HepG2 (cell line): ENCODE results near the gene HOXC10. TPM values are rescaled to one million over a fixed set of nuclear protein-coding genes. Genes with fewer than 3 reads are reported as not detected.

Source experiments
- ATAC-seq: fragments of 200-7000 bp; cut with Tn5 transposase; 3 replicates; pipeline ENCODE4 v1.9.1; 2020; ENCODE audit warnings: mild to moderate bottlenecking, moderate library complexity
- BruUV-seq: library from RNA; stranded (reverse); fragments of 400-500 nt; replicated peaks from 2 replicates; lab custom pipeline; 2021; lab: Mats Ljungman, UMichigan
- CTCF ChIA-PET: fragments of 300-600 bp; formaldehyde crosslinking; extraction: SDS; loops from one replicate; lab custom pipeline; 2021; ENCODE audit warnings: low total read pairs, inconsistent platforms, low intra/inter-chr PET ratio; lab: Yijun Ruan, JAX
- POLR2A ChIA-PET: fragments of 350-600 bp; sonication (Branson Sonifier 250); formaldehyde crosslinking; loops from one replicate; lab custom pipeline; 2020; ENCODE audit warnings: antibody characterized with exemption, inconsistent platforms; lab: Yijun Ruan, JAX
- DNase-seq: peaks from one replicate; pipeline ENCODE4 v3.0.0-alpha.2; 2015; ENCODE audit warnings: low spot score
- FAIRE-seq: peaks from 3 replicates; lab custom pipeline; 2011; peaks lifted over from hg19 to GRCh38; lab: Jason Lieb, UNC
- H2AFZ ChIP-seq: one replicate; pipeline ENCODE4 v1.6.1; 2011; ENCODE audit warnings: low read length, inconsistent platforms
- H3K27ac ChIP-seq: fragments of 300-600 bp; 3 replicates; pipeline ENCODE4 v1.8.0; 2011; ENCODE audit warnings: mixed run types, mild to moderate bottlenecking, mixed read lengths, low read length, inconsistent platforms; ENCODE audit not compliant: insufficient read depth; ENCODE audit errors: extremely low read length
- H3K27me3 ChIP-seq, 2 experiments: fragments of 200-600 bp in 1 of 2; 2 replicates in 1 of 2; 3 replicates in 1 of 2; pipeline versions ENCODE4 v1.6.0 to v1.8.0; 2011; ENCODE audit warnings: low read length in 2 of 2, mild to moderate bottlenecking in 2 of 2, moderate library complexity in 2 of 2, inconsistent platforms in 1 of 2; ENCODE audit not compliant: insufficient read depth in 2 of 2, control insufficient read depth in 1 of 2
- H3K36me3 ChIP-seq, 2 experiments: fragments of 200-600 bp in 1 of 2; replicated peaks in 1 of 2; 2 replicates in 1 of 2; 3 replicates in 1 of 2; pipeline versions ENCODE4 v1.5.1 to v1.8.0; 2011; ENCODE audit warnings: low read length in 2 of 2, inconsistent platforms in 1 of 2; ENCODE audit not compliant: insufficient read depth in 2 of 2, control insufficient read depth in 1 of 2
- H3K4me1 ChIP-seq: 2 replicates; pipeline ENCODE4 v1.5.1; 2012; ENCODE audit warnings: low read length, inconsistent platforms; ENCODE audit not compliant: insufficient read depth
- H3K4me2 ChIP-seq: 2 replicates; pipeline ENCODE4 v1.6.0; 2011; ENCODE audit warnings: low read depth, low read length, inconsistent platforms
- H3K4me3 ChIP-seq, 3 experiments: fragments of 200-600 bp in 1 of 3; sonication (generic), shearing (Covaris generic) in 1 of 3; replicated peaks in 1 of 3; 2 replicates each; pipeline ENCODE4 v1.5.1; 2011 to 2016; ENCODE audit warnings: low read length in 3 of 3, inconsistent platforms in 2 of 3, low read depth in 2 of 3, mild to moderate bottlenecking in 2 of 3, control low read depth in 1 of 3, mixed read lengths in 1 of 3; ENCODE audit not compliant: insufficient read depth in 1 of 3
- H3K79me2 ChIP-seq: one replicate; pipeline ENCODE4 v1.6.1; 2011; ENCODE audit warnings: low read length, inconsistent platforms; ENCODE audit not compliant: insufficient read depth
- H3K9ac ChIP-seq: 2 replicates; pipeline ENCODE4 v1.6.0; 2011; ENCODE audit warnings: mild to moderate bottlenecking, low read depth, low read length, inconsistent platforms; ENCODE audit not compliant: insufficient read depth
- H3K9me3 ChIP-seq: 2 replicates; pipeline ENCODE4 v1.5.1; 2012; ENCODE audit warnings: mild to moderate bottlenecking, low read length
- H4K20me1 ChIP-seq: 2 replicates; pipeline ENCODE4 v1.6.0; 2011; ENCODE audit warnings: inconsistent platforms, mild to moderate bottlenecking, low read length, moderate library complexity; ENCODE audit not compliant: insufficient read depth
- CBX2 ChIP-seq, 2 experiments: fragments of 200-600 bp in 1 of 2; sonication (generic); formaldehyde crosslinking in 1 of 2; IDR thresholded peaks; 2 replicates each; pipeline versions ENCODE4 v1.7.0 to v1.8.1; 2018 to 2022; ENCODE audit warnings: low read depth in 2 of 2, low read length in 1 of 2, mild to moderate bottlenecking in 1 of 2, missing genetic modification reagents in 1 of 2
- FOXC1 ChIP-seq: sonication (generic); formaldehyde crosslinking; IDR thresholded peaks from 2 replicates; pipeline ENCODE4 v1.8.0; 2022; ENCODE audit warnings: mild to moderate bottlenecking, missing genetic modification reagents, borderline replicate concordance
- ZNF251 ChIP-seq: sonication (generic); formaldehyde crosslinking; IDR thresholded peaks from 2 replicates; pipeline ENCODE4 v1.9.0; 2021; ENCODE audit warnings: mild to moderate bottlenecking, missing genetic modification reagents
- ZNF746 ChIP-seq: sonication (generic); formaldehyde crosslinking; IDR thresholded peaks from 2 replicates; pipeline ENCODE4 v1.8.0; 2022; ENCODE audit warnings: mild to moderate bottlenecking, missing genetic modification reagents
- ZNF800 ChIP-seq: sonication (generic); formaldehyde crosslinking; IDR thresholded peaks from 2 replicates; pipeline ENCODE4 v1.4.0; 2020; ENCODE audit warnings: missing genetic modification reagents
- ZSCAN20 ChIP-seq: sonication (generic); formaldehyde crosslinking; IDR thresholded peaks from 2 replicates; pipeline ENCODE4 v1.4.0; 2020; ENCODE audit warnings: missing genetic modification reagents, mild to moderate bottlenecking, borderline replicate concordance
- ZSCAN22 ChIP-seq: sonication (generic); formaldehyde crosslinking; IDR thresholded peaks from 2 replicates; pipeline ENCODE4 v1.4.0; 2020; ENCODE audit warnings: mild to moderate bottlenecking, missing genetic modification reagents
- WGBS: methylation state at CpG from one replicate; pipeline ENCODE4 v1.1.6; 2017; ENCODE audit warnings: low lambda C conversion rate; 5-methylcytosine and 5-hydroxymethylcytosine counted together
- in situ Hi-C: cut with HindIII; loops from 2 replicates; pipeline ENCODE4 v1.10.0; 2017; ENCODE audit warnings: low pct_unique_long_range_greater_than_20kb; ENCODE audit not compliant: extremely low pct_ligation_motif_present
- intact Hi-C: fragments of 100-400 bp; cut with micrococcal nuclease; formaldehyde crosslinking; loops from one replicate; pipeline ENCODE4 v1.10.0; 2022; ENCODE audit not compliant: unreplicated experiment
- polyA plus RNA-seq, 8 experiments: library from polyadenylated mRNA; depleted of rRNA in 3 of 8; stranded (reverse) in 7 of 8; unstranded in 1 of 8; fragments of >200 nt; fragmentation: Illumina TruSeq in 4 of 8; extraction: Trizol in 4 of 8; gene quantifications; 2 replicates each; pipeline versions ENCODE4 v1.2.1 to v1.2.3, GENCODE V29; 2011 to 2016; ENCODE audit warnings: low read depth in 4 of 8, missing spikeins in 1 of 8, mixed read lengths in 1 of 8; ENCODE audit not compliant: insufficient read depth in 1 of 8
- total RNA-seq, 5 experiments: library from RNA; depleted of rRNA; stranded (reverse); fragments of >200 nt; fragmentation: Illumina TruSeq; extraction: Trizol; gene quantifications; 2 replicates each; pipeline ENCODE4 v1.2.3, GENCODE V29; 2016; ENCODE audit warnings: low read depth in 1 of 5

HOXC10 gene
- total and polyA plus RNA-seq, 2 of the 13 experiments (the other 11 are each of a cell fraction or from before 2014, with no cell fraction given) = not detected

GRCh38 chr12:54024581-54025305, 39.8 kb downstream of the HOXC10 start:
- no peak overlapping the region for H2AFZ ChIP-seq
- no peak for FAIRE-seq
- H3K4me2 ChIP-seq = no peak overlapping the region
- POLR2A ChIA-PET = no interaction called here
- no peak overlapping the region for H3K27ac ChIP-seq
- no peak for DNase-seq
- ATAC-seq = no peak
- H3K36me3 ChIP-seq = no peaks in the 10 kb centered on the region
- 29% methylated on average over 5 of the region's 5 CpGs for WGBS
- intact Hi-C loops (no loop called here), in situ Hi-C loops (no loop called here)
- H3K4me1 ChIP-seq = no peaks in the 10 kb centered on the region
- H3K9me3 ChIP-seq = no peaks in the 10 kb centered on the region
- no peak overlapping the region for H3K9ac ChIP-seq
- CTCF ChIA-PET = no interaction called here
- TF ChIP-seq ZSCAN20 (CRISPR knock-in tag) (no peak), ZNF746 (CRISPR knock-in tag) (no peak), CBX2 (IDR thresholded peaks at IDR 0.05; ENCODE audit: low read depth, low read length) (0 out of 2 replicates have a peak, but pooled peaks have one; percentile 25), CBX2 (CRISPR knock-in tag; IDR thresholded peaks at IDR 0.05; ENCODE audit: low read depth) (no peak), FOXC1 (CRISPR knock-in tag) (no peak), ZNF251 (CRISPR knock-in tag) (no peak), ZSCAN22 (no peak), ZNF800 (CRISPR knock-in tag) (no peak)
- TF ChIP-seq, all 625 proteins: peak for 1
- Histone ChIP-seq H3K79me2 (no peaks in the 10 kb centered on the region), H3K27me3 (peaks cover 2 to 78% of the 10 kb centered on the region in 2 experiments; a peak in 4 of 5 replicates), H4K20me1 (no peaks in the 10 kb centered on the region), H3K4me3 (no peak overlapping the region)
- no TSS peak for BruUV-seq
